DND-41 (cell line): ENCODE results near the gene ALDH8A1.
"Not testable (repeated sequence)": the region's sequence is repeated elsewhere in the genome, so short reads cannot be mapped to it uniquely, and the experiment has no call there.

ENCODE experiments used
- ATAC-seq: fragments of 200-7000 bp; cut with Tn5 transposase; 3 replicates; pipeline ENCODE4 v1.9.1; 2021; ENCODE audit warnings: low read depth; ENCODE audit not compliant: insufficient read depth
- DNase-seq: peaks from one replicate; pipeline ENCODE4 v3.0.0-alpha.2; 2020
- H2AFZ ChIP-seq: 2 replicates; pipeline ENCODE4 v1.6.0; 2012; ENCODE audit warnings: low read depth, low read length
- H3K27ac ChIP-seq: 2 replicates; pipeline ENCODE4 v1.5.1; 2012; ENCODE audit warnings: low read length, inconsistent platforms
- H3K27me3 ChIP-seq: fragments of 200-600 bp; sonication (generic); 2 replicates; pipeline ENCODE4 v1.6.0; 2012; ENCODE audit warnings: low read length, mild to moderate bottlenecking, inconsistent platforms; ENCODE audit not compliant: insufficient read depth, poor library complexity
- H3K36me3 ChIP-seq: 2 replicates; pipeline ENCODE4 v1.5.1; 2012; ENCODE audit warnings: low read length, inconsistent platforms; ENCODE audit not compliant: insufficient read depth
- H3K4me1 ChIP-seq: 2 replicates; pipeline ENCODE4 v1.5.1; 2012; ENCODE audit warnings: mild to moderate bottlenecking, low read length; ENCODE audit not compliant: insufficient read depth
- H3K4me2 ChIP-seq: 2 replicates; pipeline ENCODE4 v1.6.0; 2012; ENCODE audit warnings: mild to moderate bottlenecking, moderate library complexity, low read length, inconsistent platforms; ENCODE audit not compliant: insufficient read depth
- H3K4me3 ChIP-seq, 2 experiments: fragments of 200-600 bp in 1 of 2; shearing (Covaris generic) in 1 of 2; 2 replicates each; pipeline ENCODE4 v1.5.1; 2012 to 2016; ENCODE audit warnings: inconsistent platforms in 2 of 2, low read length in 2 of 2, mild to moderate bottlenecking in 2 of 2, low read depth in 1 of 2, moderate library complexity in 1 of 2
- H3K79me2 ChIP-seq: 2 replicates; pipeline ENCODE4 v1.6.0; 2012; ENCODE audit warnings: low read length, inconsistent platforms; ENCODE audit not compliant: insufficient read depth
- H3K9ac ChIP-seq: 2 replicates; pipeline ENCODE4 v1.6.0; 2012; ENCODE audit warnings: low read depth, mild to moderate bottlenecking, inconsistent platforms, low read length, moderate library complexity
- H3K9me3 ChIP-seq: 2 replicates; pipeline ENCODE4 v1.5.1; 2012; ENCODE audit warnings: low read length, moderate library complexity, mild to moderate bottlenecking, inconsistent platforms; ENCODE audit not compliant: insufficient read depth, severe bottlenecking
- H4K20me1 ChIP-seq: 2 replicates; pipeline ENCODE4 v1.6.0; 2012; ENCODE audit warnings: low read length; ENCODE audit not compliant: insufficient read depth
- EZH2 ChIP-seq: IDR thresholded peaks from 3 replicates; pipeline ENCODE4 v1.6.1; 2012; ENCODE audit warnings: borderline replicate concordance, low read depth, mild to moderate bottlenecking, moderate library complexity, low read length, inconsistent platforms; ENCODE audit not compliant: severe bottlenecking
- TF ChIP-seq, protein P1 (sequence below): IDR thresholded peaks from 2 replicates; pipeline ENCODE4 v1.5.1; 2012; ENCODE audit warnings: borderline replicate concordance, low read length, moderate library complexity, mild to moderate bottlenecking; ENCODE audit not compliant: poor library complexity, severe bottlenecking; ENCODE audit errors: extremely low read depth

The ALDH8A1 gene

DNA sequence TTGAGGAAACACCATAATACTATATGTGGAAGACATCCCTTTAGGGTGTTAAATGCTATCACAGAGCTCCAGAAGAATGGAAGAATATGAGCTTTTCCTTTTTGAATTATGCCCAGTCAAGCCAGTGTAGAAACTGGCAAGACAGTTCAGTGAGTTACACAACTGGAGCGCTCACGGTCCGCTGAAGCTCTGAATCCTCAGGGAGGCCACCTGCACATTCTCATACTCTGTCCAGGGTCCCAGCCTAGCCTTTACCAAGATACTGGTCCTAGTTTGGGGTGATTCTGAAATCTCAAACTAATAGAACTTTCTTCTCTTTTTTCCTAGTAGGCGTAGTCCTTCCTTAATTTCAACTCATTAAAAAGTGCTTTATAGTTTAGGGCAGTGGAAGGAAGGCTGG lies 51.3 kb downstream of the ALDH8A1 start:
- Histone ChIP-seq H3K4me2 (no peak overlapping the region), H3K4me3 (no peak overlapping the region), H3K36me3 (no peaks in the 10 kb centered on the region)

DNA sequence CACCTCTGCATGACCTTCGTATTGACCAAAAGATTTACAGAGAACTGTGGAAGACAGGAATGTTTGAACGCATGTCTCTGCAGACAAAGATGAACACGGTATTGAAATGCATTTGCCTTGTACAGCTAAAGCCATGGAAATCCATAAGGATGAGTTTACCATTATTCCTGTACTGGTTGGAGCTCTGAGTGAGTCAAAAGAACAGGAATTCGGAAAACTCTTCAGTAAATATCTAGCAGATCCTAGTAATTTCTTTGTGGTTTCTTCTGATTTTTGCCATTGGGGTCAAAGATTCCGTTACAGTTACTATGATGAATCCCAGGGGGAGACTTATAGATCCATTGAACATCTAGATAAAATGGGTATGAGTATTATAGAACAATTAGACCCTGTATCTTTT lies 51.7 kb downstream of the ALDH8A1 start:
- not testable (repeated sequence) for H3K36me3 ChIP-seq, H3K27ac ChIP-seq, H3K9ac ChIP-seq, H3K27me3 ChIP-seq, H3K4me2 ChIP-seq, H3K4me3 ChIP-seq, H3K9me3 ChIP-seq, H3K79me2 ChIP-seq, DNase-seq, H2AFZ ChIP-seq, ATAC-seq, H3K4me1 ChIP-seq, H4K20me1 ChIP-seq

More for the DNA sequence above, 51.3 kb downstream of the ALDH8A1 start:
- peaks cover 9% of the 10 kb centered on the region for H3K27me3 ChIP-seq
- H3K27ac ChIP-seq = no peak overlapping the region
- no peaks in the 10 kb centered on the region for H4K20me1 ChIP-seq
- no peak overlapping the region for H3K9ac ChIP-seq
- H2AFZ ChIP-seq = no peak overlapping the region
- no peaks in the 10 kb centered on the region for H3K9me3 ChIP-seq
- H3K79me2 ChIP-seq = no peaks in the 10 kb centered on the region
- H3K4me1 ChIP-seq = no peaks in the 10 kb centered on the region
- TF ChIP-seq, protein P1, sequence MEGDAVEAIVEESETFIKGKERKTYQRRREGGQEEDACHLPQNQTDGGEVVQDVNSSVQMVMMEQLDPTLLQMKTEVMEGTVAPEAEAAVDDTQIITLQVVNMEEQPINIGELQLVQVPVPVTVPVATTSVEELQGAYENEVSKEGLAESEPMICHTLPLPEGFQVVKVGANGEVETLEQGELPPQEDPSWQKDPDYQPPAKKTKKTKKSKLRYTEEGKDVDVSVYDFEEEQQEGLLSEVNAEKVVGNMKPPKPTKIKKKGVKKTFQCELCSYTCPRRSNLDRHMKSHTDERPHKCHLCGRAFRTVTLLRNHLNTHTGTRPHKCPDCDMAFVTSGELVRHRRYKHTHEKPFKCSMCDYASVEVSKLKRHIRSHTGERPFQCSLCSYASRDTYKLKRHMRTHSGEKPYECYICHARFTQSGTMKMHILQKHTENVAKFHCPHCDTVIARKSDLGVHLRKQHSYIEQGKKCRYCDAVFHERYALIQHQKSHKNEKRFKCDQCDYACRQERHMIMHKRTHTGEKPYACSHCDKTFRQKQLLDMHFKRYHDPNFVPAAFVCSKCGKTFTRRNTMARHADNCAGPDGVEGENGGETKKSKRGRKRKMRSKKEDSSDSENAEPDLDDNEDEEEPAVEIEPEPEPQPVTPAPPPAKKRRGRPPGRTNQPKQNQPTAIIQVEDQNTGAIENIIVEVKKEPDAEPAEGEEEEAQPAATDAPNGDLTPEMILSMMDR = no peak
- TF ChIP-seq EZH2 = no peak
- ATAC-seq = no peak
- DNase-seq = no peak

DNA sequence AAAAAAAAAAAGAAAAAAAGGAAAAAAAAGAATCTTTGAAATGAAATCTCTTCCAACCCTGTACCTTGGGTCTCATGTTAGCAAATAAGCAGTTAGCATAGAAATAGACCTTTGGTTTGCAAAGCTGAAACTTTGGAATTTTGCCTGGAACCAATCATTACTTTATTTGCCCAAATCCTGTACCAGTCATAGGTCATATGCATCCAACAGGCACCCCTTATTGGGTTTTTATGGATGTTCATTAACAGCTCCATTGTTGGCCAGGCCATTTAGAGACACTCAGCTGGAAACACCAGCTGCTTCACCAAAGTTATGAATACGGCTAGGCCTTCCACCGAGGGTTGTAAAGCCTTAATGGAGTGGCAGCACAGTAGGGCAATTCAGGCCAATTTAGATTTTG lies 53.0 kb downstream of the ALDH8A1 start:
- H2AFZ ChIP-seq = no peak overlapping the region
- H3K36me3 ChIP-seq = no peaks in the 10 kb centered on the region
- no peaks in the 10 kb centered on the region for H3K4me1 ChIP-seq
- no peak overlapping the region for H3K4me3 ChIP-seq
- TF ChIP-seq, protein P1 = no peak
- no peak for TF ChIP-seq EZH2
- peaks cover 11% of the 10 kb centered on the region for H3K27me3 ChIP-seq
- ATAC-seq (no peak), DNase-seq (no peak)
- H3K4me2 ChIP-seq = no peak overlapping the region
- no peaks in the 10 kb centered on the region for H4K20me1 ChIP-seq
- H3K9me3 ChIP-seq = peaks cover 3% of the 10 kb centered on the region
- H3K79me2 ChIP-seq = no peaks in the 10 kb centered on the region
- H3K9ac ChIP-seq = no peak overlapping the region
- no peak overlapping the region for H3K27ac ChIP-seq

DNA sequence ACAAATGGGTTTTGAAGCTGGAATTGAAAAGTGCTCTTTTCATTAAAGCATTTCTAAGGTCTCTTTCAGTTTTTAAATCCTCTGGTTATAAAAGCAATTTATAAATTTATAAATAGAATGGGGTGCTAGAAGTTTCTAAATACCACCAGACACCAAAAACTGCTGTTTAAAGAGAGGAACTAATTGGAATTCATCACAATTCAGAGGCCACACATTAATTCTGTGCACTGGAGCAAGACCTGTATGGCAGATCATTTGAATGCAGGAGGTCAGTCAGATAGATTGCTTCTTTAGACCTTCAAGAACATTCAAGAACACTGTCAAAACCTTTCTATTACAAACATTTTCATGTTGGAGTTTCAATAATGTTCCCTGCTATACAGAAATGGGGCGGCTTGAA lies 55.1 kb downstream of the ALDH8A1 start:
- Histone ChIP-seq H3K27ac (no peak overlapping the region), H2AFZ (no peak overlapping the region), H3K9ac (no peak overlapping the region), H3K79me2 (no peaks in the 10 kb centered on the region), H3K4me1 (no peaks in the 10 kb centered on the region), H3K4me2 (no peak overlapping the region), H4K20me1 (no peaks in the 10 kb centered on the region), H3K36me3 (no peaks in the 10 kb centered on the region), H3K4me3 (no peak overlapping the region), H3K9me3 (peaks cover 3% of the 10 kb centered on the region), H3K27me3 (peaks cover 15% of the 10 kb centered on the region)
- no peak for DNase-seq
- ATAC-seq = no peak
- no peak for TF ChIP-seq EZH2
- TF ChIP-seq, protein P1 = no peak
